ENCODE results near the gene SLC35G4. TPM values are rescaled to one million over a fixed set of nuclear protein-coding genes. Genes with fewer than 3 reads are reported as not detected.
A peak's percentile ranks its signal among the peaks of the same experiment; 100 is the strongest.

SLC35G4 gene
- total RNA-seq, 1 donor from 2014 or later = not detected

DNA sequence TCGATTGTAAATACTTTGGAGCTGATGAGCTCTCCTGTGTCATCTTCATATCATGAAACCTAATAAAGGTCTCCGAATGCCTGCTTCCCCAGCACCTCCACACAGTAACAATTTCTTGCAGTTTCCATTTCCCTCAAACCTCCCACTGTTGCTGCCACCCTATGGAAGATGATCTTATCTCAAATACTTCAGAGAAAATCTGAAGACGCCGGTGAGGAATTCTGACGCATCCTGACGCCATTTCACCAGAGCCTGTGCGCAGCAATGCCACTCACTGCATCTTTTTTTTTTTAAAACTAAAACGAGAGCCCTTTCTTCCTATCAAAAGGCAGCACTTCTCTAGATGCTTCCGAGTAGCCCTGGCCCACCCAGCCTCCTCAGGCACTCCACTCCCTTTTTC is 47.8 kb downstream of the SLC35G4 start:
- no peaks in the 10 kb centered on the region for H3K36me3 Mint-ChIP-seq (ENCODE audit: low read depth)
- no peak overlapping the region for H3K27ac Mint-ChIP-seq (ENCODE audit: unreplicated experiment)
- no peaks in the 10 kb centered on the region for H3K9me3 Mint-ChIP-seq
- TF ChIP-seq, protein P1, sequence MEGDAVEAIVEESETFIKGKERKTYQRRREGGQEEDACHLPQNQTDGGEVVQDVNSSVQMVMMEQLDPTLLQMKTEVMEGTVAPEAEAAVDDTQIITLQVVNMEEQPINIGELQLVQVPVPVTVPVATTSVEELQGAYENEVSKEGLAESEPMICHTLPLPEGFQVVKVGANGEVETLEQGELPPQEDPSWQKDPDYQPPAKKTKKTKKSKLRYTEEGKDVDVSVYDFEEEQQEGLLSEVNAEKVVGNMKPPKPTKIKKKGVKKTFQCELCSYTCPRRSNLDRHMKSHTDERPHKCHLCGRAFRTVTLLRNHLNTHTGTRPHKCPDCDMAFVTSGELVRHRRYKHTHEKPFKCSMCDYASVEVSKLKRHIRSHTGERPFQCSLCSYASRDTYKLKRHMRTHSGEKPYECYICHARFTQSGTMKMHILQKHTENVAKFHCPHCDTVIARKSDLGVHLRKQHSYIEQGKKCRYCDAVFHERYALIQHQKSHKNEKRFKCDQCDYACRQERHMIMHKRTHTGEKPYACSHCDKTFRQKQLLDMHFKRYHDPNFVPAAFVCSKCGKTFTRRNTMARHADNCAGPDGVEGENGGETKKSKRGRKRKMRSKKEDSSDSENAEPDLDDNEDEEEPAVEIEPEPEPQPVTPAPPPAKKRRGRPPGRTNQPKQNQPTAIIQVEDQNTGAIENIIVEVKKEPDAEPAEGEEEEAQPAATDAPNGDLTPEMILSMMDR (conservative IDR thresholded peaks at IDR 0.05) = no peak
- H3K4me3 Mint-ChIP-seq = no peak overlapping the region
- no peak for DNase-seq (ENCODE audit: low read depth, low spot score)
- H3K4me1 Mint-ChIP-seq = peaks cover 6% of the 10 kb centered on the region
- H3K27me3 Mint-ChIP-seq (ENCODE audit: low read depth) = peaks cover 16% of the 10 kb centered on the region

DNA sequence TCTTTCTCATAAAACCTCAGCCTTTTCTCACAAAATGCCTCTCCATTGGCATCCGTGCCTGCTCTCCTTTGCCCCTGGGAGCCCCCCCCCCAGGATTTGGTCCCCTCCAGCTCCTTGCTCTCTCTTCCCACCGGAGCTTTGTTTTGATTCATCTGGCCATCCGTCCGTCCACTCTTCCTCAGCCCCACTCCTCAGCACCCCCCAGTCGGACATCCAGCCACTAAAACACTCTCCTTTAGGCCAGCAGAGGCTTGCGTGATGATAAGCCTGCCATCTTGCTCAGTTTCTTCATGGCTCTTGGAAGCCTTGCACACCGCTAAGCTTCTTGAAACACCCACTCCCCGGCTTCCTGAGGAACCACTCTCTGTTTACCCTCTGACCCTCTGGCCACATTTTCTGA is 48.2 kb downstream of the SLC35G4 start:
- Mint-ChIP-seq H3K4me1 (peaks cover 6% of the 10 kb centered on the region), H3K27me3 (ENCODE audit: low read depth) (peaks cover 16% of the 10 kb centered on the region), H3K36me3 (ENCODE audit: low read depth) (no peaks in the 10 kb centered on the region), H3K9me3 (no peaks in the 10 kb centered on the region), H3K4me3 (no peak overlapping the region), H3K27ac (ENCODE audit: unreplicated experiment) (peak overlapping the region; percentile 20)
- TF ChIP-seq, protein P1 (conservative IDR thresholded peaks at IDR 0.05) = no peak
- DNase-seq (ENCODE audit: low read depth, low spot score) = no peak

DNA sequence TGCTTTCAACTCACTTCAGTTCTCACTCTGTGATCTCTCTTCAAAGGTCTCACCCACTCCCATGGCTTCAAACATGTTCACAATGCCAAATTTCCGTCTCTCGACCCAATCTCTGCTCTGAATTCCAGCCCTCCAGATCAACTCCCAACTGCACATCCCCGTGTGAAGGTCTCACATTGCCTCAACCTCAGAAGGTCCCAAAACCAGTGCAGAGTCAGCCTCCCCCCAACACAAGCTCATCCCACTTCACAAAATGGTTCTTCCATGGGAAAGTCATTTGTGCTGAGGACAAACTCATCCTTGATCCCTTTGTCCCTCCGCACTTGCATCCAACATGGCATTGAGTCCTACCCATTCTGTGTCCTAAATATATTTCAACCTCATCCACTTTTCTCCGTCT is 48.6 kb downstream of the SLC35G4 start:
- TF ChIP-seq, protein P1 (conservative IDR thresholded peaks at IDR 0.05) = no peak
- peaks cover 16% of the 10 kb centered on the region for H3K27me3 Mint-ChIP-seq (ENCODE audit: low read depth)
- H3K4me1 Mint-ChIP-seq = peaks cover 6% of the 10 kb centered on the region
- H3K4me3 Mint-ChIP-seq = no peak overlapping the region
- no peak for DNase-seq (ENCODE audit: low read depth, low spot score)
- no peaks in the 10 kb centered on the region for H3K36me3 Mint-ChIP-seq (ENCODE audit: low read depth)
- no peak overlapping the region for H3K27ac Mint-ChIP-seq (ENCODE audit: unreplicated experiment)
- H3K9me3 Mint-ChIP-seq = no peaks in the 10 kb centered on the region

DNA sequence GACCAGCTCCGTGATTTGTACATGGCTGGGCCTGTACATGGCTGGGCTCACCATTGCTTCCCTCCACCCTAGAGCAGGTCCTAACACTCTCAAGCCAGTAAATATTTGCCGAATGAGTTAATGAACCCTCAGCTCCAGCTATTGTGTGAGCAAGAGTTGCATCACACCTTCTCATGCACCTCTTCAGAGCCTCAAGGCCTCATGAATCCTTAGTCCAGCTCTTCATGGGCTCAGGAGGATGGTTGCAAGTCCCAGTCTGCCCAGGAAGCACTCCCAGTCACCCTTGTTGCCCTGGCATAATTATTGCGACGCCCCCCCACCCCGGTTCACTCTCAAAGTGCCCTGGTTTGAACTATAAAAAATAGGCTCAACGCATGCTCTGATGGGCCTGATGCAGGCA is 49.6 kb downstream of the SLC35G4 start:
- Mint-ChIP-seq H3K27ac (ENCODE audit: unreplicated experiment) (no peak overlapping the region), H3K36me3 (ENCODE audit: low read depth) (no peaks in the 10 kb centered on the region)
- TF ChIP-seq, protein P1 (conservative IDR thresholded peaks at IDR 0.05) = no peak

More for the DNA sequence above, 49.6 kb downstream of the SLC35G4 start:
- peaks cover 6% of the 10 kb centered on the region for H3K4me1 Mint-ChIP-seq
- peaks cover 15% of the 10 kb centered on the region for H3K27me3 Mint-ChIP-seq (ENCODE audit: low read depth)
- H3K4me3 Mint-ChIP-seq = no peak overlapping the region
- no peak for DNase-seq (ENCODE audit: low read depth, low spot score)
- H3K9me3 Mint-ChIP-seq = no peaks in the 10 kb centered on the region

Small RNA genes within 50 kb of the gene (microRNA-seq; reads per million reads assigned to microRNA genes)
- not detected for gene MIR7153

Other genes starting within 250 kb of the SLC35G4 start
- 20.4 and 20.5 TPM in 2 replicates for gene GNAL, start 79.7 kb downstream of the SLC35G4 start, total RNA-seq
- 23.7 TPM in 2 replicates for gene CHMP1B, start 241.8 kb downstream of the SLC35G4 start, total RNA-seq

All from neural crest cell (in vitro differentiated cells).